ENCODE results near the gene PLIN5.

GRCh38 chr19:4519521-4520277 is 15.3 kb downstream of the PLIN5 start:
- TF ChIP-seq ZNF274 (IDR thresholded peaks at IDR 0.05; ENCODE audit: low read depth, low read length) (no peak), YY1 (IDR thresholded peaks at IDR 0.05; ENCODE audit: insufficient read depth, insufficient read length) (no peak)
